Skin epidermis (tissue), 12 donors: Measurements from ENCODE around the gene NT5DC3.

ENCODE experiments used
- H3K27ac ChIP-seq, 21 experiments: fragments of 200-600 bp; sonication (generic) in 11 of 21; one replicate each; pipeline ENCODE4 v1.5.0; 2020; ENCODE audit warnings: mild to moderate bottlenecking in 3 of 21, inconsistent platforms in 2 of 21, moderate library complexity in 2 of 21
- H3K4me3 ChIP-seq, 7 experiments: fragments of 200-600 bp; sonication (generic) in 2 of 7; one replicate each; pipeline ENCODE4 v1.5.0; 2020; ENCODE audit warnings: inconsistent platforms in 2 of 7, mild to moderate bottlenecking in 2 of 7, moderate library complexity in 1 of 7

Gene NT5DC3

DNA sequence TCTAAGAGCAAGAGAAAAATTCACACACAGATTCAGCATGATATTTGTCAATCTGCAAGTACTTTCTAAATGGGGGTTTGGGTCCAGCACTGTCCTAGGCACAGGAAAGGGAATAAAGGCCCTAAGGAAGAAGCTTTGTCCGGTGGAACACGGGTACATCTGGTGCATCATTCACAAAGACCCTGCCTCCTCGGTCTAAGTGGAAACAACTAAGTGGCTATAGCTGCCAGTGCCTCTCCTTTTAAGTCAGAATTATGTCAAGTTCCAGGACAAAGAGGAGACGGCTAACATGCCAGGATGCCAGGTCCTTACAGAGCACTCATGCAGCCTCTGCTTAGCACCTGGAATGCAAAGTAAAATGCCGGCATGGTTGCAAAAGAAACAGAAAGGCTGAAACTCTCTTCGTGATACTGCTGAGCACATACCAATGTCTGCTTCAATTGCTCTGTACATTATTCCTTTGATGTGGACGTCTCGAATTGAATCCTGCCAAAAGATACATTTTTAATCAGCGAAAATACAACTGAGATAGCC lies 47.5 kb downstream of the NT5DC3 start:
- Histone ChIP-seq H3K27ac (no peak overlapping the region), H3K4me3 (no peak overlapping the region)

DNA sequence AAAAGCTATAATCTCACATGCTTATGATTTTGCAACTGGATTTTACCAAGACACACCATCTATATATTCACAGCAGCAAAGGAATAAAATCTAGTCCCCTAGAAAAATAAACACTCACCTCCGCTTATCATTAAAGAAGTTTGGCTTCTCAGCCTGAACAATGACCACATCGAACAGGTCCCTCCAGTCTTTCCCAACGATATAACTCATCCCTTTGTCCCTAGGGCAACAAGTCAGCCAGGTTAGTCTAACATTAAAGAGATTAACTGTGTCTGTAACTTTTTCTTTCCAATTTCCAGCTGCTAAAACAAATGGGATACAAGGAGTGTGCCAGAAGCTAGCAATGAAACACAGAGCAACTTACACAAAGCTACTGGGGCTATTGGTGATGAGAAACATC lies 48.0 kb downstream of the NT5DC3 start:
- Histone ChIP-seq H3K4me3 (no peak overlapping the region), H3K27ac (no peak overlapping the region)

DNA sequence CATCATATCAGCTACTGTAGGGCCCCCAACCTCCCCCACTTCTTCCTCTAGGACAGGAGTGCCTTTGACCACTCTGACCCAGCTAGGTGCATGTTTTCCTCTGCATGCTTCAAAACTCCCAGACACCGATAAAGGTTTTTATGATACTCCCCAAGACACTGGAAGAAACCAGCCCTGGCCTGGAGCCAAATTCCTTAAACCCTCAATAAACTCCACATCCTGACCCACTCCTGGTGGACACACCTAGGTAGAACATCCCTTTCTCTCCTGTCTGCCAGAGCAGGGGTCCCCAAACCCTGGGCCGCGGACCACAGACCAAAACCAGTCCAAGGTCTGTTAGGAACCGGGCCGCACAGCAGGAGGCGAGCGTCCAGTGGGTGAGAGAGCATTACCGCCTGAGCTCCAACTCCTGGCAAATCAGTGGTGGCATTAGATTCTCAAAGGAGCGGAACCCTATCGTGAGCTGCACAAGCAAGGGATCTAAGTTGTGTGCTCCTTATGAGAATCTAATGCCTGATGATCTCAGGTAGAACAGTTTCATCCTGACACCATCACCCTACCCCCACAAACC lies 49.6 kb downstream of the NT5DC3 start:
- H3K27ac ChIP-seq, result no peak overlapping the region

DNA sequence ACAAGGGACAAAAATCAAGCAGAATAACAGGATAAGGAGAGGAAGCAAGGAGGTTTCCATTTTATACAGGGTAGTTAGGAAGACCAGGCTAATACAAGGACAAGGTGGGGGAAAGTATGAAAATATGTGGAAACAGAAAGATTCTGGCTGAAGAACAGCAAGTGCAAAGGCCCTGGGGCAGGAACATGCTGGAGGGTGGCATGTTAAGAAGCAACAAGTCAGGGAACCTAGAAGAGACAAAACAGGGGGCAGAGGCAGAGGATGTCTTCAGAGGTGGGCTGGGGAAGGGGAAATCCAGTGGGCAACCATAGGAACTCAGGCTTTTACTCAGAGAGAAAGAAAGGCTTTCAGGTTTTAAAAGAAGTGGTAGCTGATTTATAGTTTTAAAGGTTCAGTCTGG lies 54.8 kb downstream of the NT5DC3 start:
- Histone ChIP-seq H3K27ac (no peak overlapping the region), H3K4me3 (no peak overlapping the region)

More for the DNA sequence above, 49.6 kb downstream of the NT5DC3 start:
- no peak overlapping the region for H3K4me3 ChIP-seq

DNA sequence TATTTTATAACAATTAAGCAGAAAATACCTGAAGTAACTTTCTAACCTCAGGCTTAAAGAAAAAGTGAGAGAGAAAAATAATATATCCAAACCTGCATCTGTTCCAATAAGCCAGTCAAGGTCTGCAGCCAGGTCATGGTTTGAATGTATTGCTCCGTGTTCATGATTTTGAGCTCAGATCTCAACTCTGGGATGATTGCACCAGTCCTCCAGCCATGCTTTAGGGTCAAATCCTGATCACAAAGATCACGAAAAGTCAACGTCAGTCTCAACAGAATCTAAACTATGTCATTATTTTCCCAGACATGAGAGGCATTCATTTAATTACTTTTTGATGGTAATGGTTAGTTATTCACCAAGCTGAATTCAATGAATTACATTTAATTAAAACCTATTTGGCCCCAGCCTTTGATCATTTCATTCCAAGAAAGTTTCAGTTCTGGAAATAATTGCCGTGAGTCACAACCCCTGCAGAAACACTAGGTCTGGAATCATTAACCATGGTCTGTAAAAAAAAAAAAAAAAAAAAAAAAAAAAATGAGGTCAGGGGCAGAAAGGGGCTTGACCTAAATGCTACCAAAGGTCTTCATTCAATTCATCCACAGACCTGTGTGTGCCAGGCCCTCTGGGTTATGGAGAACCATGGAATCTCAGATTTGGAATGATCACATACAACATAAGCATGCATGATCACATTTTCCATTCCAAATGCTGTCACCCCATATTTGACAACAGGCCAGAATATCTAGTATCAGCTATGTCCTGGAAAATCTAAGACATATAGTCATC lies 55.6 kb downstream of the NT5DC3 start:
- Histone ChIP-seq H3K4me3 (no peak overlapping the region), H3K27ac (no peak overlapping the region)

DNA sequence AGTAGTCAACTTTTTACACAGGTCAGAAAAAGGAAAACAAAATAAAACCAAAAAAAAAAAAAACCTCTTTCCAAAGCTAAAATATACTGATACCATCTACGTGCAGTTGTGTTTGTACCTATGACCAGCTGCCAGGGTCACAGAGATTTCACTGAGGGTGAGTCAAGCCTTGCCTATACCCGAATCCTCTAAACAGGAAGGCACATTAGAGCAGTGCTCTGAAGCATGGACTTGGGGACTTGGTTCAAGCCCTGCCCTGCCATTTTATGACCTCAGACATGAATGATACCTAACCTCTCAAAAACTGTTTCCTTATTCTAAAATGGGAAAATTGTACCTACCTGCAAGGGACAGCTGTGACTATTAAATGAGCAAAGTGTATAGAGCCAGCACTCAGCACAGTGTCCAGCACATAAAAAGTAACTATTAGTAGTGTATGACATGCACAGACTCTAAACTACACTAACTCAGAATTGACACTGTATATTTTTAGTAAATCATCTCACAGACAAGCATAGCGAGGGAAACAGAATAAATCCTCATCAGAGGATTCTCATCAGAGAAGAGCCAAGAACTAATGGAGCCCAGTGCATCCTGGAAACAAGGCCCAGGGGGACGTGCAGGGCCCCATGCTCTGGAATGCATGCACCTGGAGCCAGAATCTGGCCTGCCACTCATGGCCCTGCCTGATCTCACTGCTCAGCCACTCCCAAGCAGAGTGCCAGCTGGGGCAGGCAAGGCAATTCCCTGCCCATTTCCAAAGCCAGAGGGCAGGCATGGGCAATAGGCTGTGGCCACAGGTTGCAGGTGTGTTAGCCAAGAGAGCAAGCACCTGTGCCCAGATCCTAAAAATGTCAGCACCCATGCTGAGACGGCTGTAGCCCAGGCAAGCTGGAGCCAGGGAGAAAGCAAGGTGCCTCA lies 57.0 kb downstream of the NT5DC3 start:
- no peak overlapping the region for H3K27ac ChIP-seq
- H3K4me3 ChIP-seq, result no peak overlapping the region

DNA sequence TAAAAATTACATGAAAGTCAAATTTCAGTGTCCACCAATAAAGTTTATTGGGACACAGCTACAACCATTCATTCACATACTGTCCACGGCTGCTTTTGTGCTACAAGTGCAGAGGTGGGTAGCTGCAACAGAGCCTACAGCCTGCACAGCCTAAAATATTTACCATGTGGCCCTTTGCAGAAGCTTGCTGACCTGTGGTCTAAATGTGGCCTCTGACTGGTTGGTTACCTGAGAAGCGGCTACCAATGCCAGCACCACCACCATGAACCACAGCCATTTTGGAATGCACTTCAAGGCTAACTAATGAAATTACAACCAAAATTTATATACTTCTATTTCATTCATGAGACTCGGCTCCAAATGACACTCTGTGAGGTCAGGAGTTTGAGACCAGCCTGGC lies 58.6 kb downstream of the NT5DC3 start:
- Histone ChIP-seq H3K4me3 (no peak overlapping the region), H3K27ac (no peak overlapping the region)

DNA sequence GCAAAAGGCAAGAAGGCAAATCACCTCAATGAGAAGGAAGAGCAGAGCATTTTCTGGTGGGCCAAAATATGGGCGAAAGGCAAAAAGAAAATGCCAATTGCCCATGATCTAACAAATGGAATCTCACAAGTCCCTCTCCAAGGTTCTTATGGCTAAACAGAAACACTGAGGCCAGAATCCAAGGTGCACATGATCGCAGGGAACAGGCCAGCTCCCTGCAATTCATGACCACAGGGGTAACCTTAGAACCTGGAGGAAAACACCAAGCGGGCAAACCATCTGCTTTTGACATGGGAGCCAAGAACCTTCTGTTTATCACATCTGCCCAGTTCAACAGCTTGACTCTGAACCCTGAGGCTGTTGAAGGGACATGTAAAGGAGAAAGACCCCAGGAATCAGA lies 60.0 kb downstream of the NT5DC3 start:
- no peak overlapping the region for H3K4me3 ChIP-seq
- H3K27ac ChIP-seq, result no peak overlapping the region

DNA sequence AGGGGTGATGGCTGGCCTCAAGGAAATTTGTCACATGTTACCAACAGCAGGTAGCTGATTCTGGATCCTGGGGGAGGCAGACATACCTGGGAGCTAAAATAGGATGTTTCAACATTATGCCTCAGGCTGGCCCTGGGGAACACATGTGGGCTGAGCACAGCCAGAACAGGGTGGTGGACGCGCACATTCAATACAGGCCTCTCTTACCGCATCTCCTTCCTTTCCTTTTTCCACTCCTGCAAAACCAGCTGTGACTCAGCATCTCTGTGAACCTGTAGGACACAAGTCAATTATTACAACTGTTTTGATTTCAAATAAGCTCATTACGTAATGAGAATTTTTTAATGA lies 61.0 kb downstream of the NT5DC3 start:
- Histone ChIP-seq H3K4me3 (no peak overlapping the region), H3K27ac (no peak overlapping the region)

DNA sequence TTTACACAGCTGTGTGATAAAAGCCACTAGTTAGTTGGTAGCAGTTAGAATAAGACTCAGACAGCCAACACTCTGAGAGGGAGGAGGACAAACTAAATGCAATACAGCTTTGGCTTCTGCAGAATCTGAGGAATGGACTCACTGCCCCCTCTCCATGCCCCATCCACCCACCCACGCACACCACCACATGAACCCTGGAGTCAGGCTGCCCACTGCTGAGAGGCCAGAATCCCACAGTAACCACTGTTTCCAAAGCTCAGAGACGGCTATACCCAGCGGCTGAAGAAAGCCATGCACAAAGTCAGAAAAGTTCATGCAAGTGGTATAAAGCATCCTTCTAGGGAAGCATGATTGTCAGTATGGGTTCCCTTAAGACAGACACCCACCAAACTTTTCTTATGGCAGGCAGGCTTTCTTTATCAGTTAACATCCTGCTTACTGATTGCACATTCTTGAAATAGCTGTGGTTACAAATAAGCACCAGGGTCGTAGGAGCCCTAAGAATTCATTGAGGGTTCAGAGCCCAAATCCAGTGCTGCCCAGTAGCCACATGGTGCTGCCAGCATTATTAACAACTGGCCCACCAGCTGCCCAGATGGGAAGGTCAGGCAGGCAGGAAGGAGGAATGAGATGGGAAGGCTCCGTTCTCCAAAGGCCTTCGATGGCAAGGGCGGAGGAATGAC lies 61.5 kb downstream of the NT5DC3 start:
- Histone ChIP-seq H3K4me3 (no peak overlapping the region), H3K27ac (no peak overlapping the region)

DNA sequence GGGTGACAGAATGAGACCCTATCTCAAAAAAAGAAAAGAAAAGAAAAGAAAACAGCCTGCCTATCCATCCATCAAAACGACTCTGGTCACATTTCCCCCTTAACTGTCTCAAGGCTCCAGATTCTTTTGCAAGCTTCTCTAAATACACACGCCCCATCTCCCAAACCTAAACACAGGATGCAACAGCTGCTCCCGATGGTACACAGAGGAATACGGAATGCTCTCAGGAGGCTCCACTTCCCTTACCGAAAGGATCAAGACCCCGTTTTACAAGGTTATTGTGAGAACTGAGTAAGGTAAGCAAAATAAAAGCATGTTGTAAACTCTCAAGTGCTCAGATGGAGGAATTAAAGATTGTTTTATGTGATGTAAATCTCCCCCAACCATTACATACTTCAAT lies 62.3 kb downstream of the NT5DC3 start:
- no peak overlapping the region for H3K27ac ChIP-seq
- no peak overlapping the region for H3K4me3 ChIP-seq

DNA sequence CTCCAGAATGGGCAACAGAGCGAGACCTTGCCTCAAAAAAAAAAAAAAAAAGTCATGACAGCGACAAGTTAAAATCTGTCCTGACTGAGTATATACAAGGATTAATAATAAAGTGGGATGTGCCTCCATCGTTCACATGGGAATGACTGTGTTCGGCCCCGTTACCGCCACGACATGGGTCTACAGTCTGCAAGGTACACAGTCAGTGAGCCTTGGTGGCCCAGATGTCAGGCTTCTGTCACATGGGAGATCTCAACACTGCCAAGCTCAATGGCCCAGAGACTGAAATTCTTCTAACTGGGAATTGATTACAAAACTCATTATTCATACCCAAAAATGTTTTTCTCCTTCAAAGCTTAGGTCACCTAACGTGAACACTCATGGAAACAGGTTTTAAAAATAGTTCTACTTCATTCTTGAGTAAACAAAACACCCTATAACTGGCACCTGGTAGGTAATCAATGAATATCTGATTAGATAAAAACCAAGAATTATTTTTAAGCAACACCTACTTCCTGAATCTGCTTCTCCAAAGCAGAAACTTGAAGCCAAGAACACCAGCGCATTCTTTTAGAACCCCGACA lies 66.0 kb downstream of the NT5DC3 start:
- Histone ChIP-seq H3K4me3 (no peak overlapping the region), H3K27ac (no peak overlapping the region)

DNA sequence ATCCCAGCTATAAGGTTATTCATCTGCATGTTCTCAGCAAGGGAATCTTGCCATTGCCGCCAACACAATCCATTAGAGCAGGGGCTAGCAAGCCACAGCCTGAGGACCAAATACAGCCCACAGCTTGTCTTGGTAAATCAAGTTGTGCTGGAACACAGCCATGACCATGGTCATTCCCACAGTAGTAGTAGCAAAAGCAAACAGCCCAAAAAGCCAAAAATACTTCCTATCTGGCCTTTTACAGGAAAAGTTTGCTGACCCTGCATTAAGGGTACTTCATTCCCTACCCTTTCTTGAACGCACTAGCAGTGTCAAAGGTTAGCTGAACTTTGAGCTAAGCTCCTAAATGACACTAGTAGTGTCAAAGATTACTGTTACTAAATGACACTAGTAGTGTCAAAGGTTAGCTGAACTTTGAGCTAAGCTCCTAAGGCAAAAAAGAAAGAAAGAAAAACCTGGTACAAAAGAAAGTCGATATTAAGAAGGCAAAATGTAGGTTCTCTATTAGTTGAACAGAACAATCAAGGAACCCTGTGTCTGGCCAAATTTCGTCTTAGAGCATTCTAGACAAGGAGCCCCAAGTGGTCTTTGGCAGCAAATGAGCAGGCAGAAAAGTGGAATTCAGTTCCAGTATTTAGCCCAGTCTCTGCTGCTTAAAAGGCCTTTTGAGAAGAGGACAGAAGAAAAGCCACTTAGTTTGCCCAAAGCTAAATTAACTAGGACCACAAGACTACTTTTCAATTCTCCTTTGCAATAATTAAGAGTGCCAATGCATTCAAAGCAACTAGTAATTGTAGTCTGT lies 67.7 kb downstream of the NT5DC3 start:
- Histone ChIP-seq H3K27ac (no peak overlapping the region), H3K4me3 (no peak overlapping the region)

DNA sequence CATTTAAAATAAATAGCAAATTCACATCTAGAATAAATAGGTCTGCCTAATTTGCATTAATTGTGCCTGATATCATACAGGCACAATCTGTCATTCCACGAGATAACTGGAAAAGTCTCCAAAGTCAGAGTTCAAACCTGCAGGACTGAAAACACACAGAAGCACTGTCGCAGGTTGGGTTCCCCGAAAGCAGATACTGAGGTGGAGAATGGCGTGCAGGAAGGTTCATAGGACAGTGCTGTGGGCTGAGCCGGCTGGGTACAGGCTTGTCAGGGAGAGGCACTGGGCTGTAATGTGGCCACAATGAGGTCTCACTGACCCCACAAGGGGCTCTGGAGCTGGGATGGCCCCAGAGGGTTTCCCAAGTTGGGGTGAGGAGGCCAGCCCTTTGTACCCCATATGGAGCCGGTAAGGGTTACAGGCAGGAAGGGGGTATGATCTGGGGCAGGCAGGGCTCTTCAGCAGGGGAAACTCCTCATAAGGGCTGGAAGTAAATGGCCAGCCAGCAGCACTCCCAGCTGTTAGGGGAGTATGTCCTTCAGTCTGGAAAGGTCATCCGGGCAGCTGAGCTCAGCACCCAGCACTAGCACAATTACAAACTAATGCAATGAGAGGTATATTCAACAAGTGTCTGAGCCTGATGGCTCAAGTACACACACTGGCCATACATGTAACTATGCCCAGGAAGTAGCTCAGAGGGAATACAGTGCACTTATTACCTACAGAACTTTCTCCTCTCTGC lies 68.5 kb downstream of the NT5DC3 start:
- Histone ChIP-seq H3K27ac (no peak overlapping the region), H3K4me3 (no peak overlapping the region)

DNA sequence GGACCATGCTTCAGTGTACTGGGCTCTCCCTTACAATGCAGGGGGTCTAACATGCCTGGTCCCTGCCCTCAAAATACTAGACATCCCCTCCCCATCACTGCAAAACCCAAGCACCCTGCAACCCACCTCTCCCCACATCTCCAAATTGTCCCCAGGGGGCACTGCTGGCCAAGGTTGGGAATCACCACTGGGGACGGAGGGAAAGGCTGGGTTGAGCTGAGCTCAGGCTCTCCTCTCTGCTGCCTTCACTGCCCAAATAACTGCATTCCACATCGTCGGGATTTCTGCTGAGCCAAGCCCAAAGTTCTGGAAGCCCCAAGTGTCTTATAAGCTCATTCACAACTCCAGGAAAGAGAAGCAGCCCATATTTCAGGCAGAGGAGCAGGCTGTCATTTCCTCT lies 69.6 kb downstream of the NT5DC3 start:
- no peak overlapping the region for H3K4me3 ChIP-seq
- no peak overlapping the region for H3K27ac ChIP-seq

DNA sequence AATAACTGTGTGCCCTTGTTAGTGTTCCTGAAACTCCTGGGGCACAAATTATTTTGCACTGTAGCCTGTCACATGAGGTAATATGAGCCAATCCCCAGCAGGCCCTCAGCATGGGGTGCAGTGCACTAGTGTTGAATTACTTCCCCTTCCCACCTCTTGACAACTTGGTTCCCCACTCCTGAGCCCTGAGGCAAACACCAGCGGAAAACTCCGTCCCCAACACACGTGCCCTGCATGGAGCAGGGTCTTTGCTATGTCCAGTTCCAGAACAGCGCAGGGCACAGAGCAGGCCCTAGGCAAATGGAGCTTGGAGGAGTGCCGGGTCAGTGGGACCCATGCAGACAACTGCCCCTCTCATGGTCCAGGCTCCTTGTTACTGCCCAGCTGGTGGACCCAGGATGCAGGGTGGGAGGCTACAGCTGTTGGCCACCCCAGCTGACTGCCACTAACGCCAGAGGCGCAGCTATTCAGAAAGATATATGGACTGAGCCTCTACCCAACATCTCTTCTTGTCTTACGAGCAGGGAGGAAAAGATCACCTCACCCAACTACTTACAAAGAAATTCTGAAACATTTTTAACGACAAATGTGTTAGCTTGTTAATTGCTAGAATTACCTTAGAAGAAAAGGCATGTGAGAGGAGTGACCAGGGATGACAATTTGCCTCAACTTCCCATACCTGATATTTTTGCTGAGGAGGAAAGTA lies 71.6 kb downstream of the NT5DC3 start:
- no peak overlapping the region for H3K27ac ChIP-seq
- H3K4me3 ChIP-seq, result no peak overlapping the region

DNA sequence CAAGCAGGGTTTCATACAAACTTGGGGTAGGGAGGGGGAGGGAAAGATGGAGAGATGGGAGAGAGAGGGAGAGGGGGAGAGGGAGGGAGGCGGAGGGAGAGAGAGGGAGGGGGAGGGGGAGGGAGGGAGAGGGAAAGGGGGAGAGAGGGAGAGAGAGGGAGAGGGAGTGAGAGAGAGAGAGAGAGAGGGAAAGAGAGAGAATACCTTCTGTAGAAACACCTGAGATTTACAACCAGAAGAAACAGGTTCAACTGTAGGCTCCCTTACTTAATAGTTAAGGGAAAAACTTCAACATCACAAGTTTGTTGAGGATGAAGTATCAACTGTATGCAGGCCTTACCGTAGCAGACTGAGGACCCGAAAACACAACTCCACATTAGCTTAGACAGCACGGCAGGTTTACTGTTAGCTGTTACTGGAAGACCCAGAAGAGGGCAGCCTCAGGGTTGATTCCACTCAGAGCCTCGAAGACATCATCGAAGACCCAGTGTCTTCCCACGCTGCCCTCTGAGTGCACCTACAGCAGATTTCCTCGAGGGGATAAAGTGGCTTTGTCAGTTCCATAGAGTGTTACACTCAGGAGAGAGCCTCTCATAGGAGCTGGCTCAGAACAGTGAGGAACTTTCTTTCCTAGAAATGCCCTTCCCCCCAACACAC lies 72.4 kb downstream of the NT5DC3 start:
- H3K4me3 ChIP-seq, result no peak overlapping the region
- no peak overlapping the region for H3K27ac ChIP-seq
